SK-N-SH treated with all-trans-retinoic acid at 6 μM for 48 hours (cell line): Measurements from ENCODE around the gene KNDC1.

Source experiments
- ATAC-seq: fragments of 200-7000 bp; cut with Tn5 transposase; 3 replicates; pipeline ENCODE4 v1.9.1; 2020; ENCODE audit warnings: mild to moderate bottlenecking, moderate library complexity
- BACH2 ChIP-seq: fragments of 250-450 bp; sonication (Bioruptor Pico); IDR thresholded peaks from 2 replicates; pipeline ENCODE4 v1.9.0; 2021; ENCODE audit warnings: mild to moderate bottlenecking, borderline replicate concordance
- CSDC2 ChIP-seq: fragments of 250-450 bp; sonication (Bioruptor Pico); IDR thresholded peaks from 2 replicates; pipeline ENCODE4 v1.5.0; 2020; ENCODE audit warnings: mild to moderate bottlenecking, moderate library complexity
- ESRRG ChIP-seq: fragments of 250-450 bp; sonication (Bioruptor Pico); IDR thresholded peaks from 2 replicates; pipeline ENCODE4 v1.6.1; 2021; ENCODE audit warnings: mild to moderate bottlenecking
- ISL1 ChIP-seq: fragments of 250-450 bp; sonication (Bioruptor Pico); IDR thresholded peaks from 2 replicates; pipeline ENCODE4 v2.1.2; 2022; ENCODE audit warnings: mild to moderate bottlenecking, moderate library complexity
- PPARA ChIP-seq: fragments of 250-450 bp; sonication (Bioruptor Pico); IDR thresholded peaks from 2 replicates; pipeline ENCODE4 v1.5.0; 2020; ENCODE audit warnings: mild to moderate bottlenecking, borderline replicate concordance
- RARB ChIP-seq: fragments of 250-450 bp; sonication (Bioruptor Pico); IDR thresholded peaks from 2 replicates; pipeline ENCODE4 v1.8.0; 2021; ENCODE audit warnings: mild to moderate bottlenecking, moderate library complexity
- SNAI2 ChIP-seq: fragments of 250-450 bp; sonication (Bioruptor Pico); IDR thresholded peaks from 2 replicates; pipeline ENCODE4 v1.5.0; 2020; ENCODE audit warnings: mild to moderate bottlenecking, moderate library complexity
- TCF4 ChIP-seq: fragments of 250-450 bp; sonication (Bioruptor Pico); IDR thresholded peaks from 2 replicates; pipeline ENCODE4 v1.8.0; 2021; ENCODE audit warnings: mild to moderate bottlenecking, moderate library complexity, borderline replicate concordance
- TOX ChIP-seq: fragments of 250-450 bp; sonication (Bioruptor Pico); IDR thresholded peaks from 2 replicates; pipeline ENCODE4 v1.8.0; 2021; ENCODE audit warnings: mild to moderate bottlenecking, moderate library complexity, borderline replicate concordance
- ZC3H10 ChIP-seq: fragments of 250-450 bp; sonication (Bioruptor Pico); IDR thresholded peaks from 2 replicates; pipeline ENCODE4 v1.5.1; 2021; ENCODE audit warnings: mild to moderate bottlenecking, moderate library complexity
- ZFP3 ChIP-seq: fragments of 250-450 bp; sonication (Bioruptor Pico); IDR thresholded peaks from 2 replicates; pipeline ENCODE4 v1.5.0; 2020; ENCODE audit warnings: mild to moderate bottlenecking, moderate library complexity
- ZFP30 ChIP-seq: fragments of 450-650 bp; formaldehyde crosslinking; IDR thresholded peaks from 2 replicates; pipeline ENCODE4 v1.5.0; 2022; ENCODE audit warnings: mild to moderate bottlenecking, moderate library complexity
- ZNF565 ChIP-seq: fragments of 450-650 bp; formaldehyde crosslinking; conservative IDR thresholded peaks from 2 replicates; pipeline ENCODE4 v1.5.0; 2020; ENCODE audit warnings: low read depth, mild to moderate bottlenecking, moderate library complexity
- ZNF70 ChIP-seq: fragments of 450-650 bp; formaldehyde crosslinking; IDR thresholded peaks from 2 replicates; pipeline ENCODE4 v1.5.0; 2020; ENCODE audit warnings: mild to moderate bottlenecking, moderate library complexity
- ZNF8 ChIP-seq: fragments of 450-650 bp; formaldehyde crosslinking; IDR thresholded peaks from 2 replicates; pipeline ENCODE4 v1.5.0; 2020; ENCODE audit warnings: mild to moderate bottlenecking, moderate library complexity
- TF ChIP-seq, protein P1 (sequence below): fragments of 250-450 bp; sonication (Bioruptor Pico); IDR thresholded peaks from 2 replicates; pipeline ENCODE4 v1.8.0; 2020; ENCODE audit warnings: mild to moderate bottlenecking, moderate library complexity, borderline replicate concordance
- TF ChIP-seq, protein P2 (sequence below): fragments of 250-450 bp; sonication (Bioruptor Pico); IDR thresholded peaks from 2 replicates; pipeline ENCODE4 v1.5.0; 2020; ENCODE audit warnings: mild to moderate bottlenecking, moderate library complexity
- TF ChIP-seq, protein P3 (sequence below): fragments of 250-450 bp; sonication (Bioruptor Pico); IDR thresholded peaks from 2 replicates; pipeline ENCODE4 v1.5.1; 2021; ENCODE audit warnings: mild to moderate bottlenecking, moderate library complexity
- TF ChIP-seq, protein P4 (sequence below): fragments of 250-450 bp; sonication (Bioruptor Pico); IDR thresholded peaks from 2 replicates; pipeline ENCODE4 v1.5.1; 2020; ENCODE audit warnings: low read depth, mild to moderate bottlenecking, moderate library complexity

Gene KNDC1

DNA sequence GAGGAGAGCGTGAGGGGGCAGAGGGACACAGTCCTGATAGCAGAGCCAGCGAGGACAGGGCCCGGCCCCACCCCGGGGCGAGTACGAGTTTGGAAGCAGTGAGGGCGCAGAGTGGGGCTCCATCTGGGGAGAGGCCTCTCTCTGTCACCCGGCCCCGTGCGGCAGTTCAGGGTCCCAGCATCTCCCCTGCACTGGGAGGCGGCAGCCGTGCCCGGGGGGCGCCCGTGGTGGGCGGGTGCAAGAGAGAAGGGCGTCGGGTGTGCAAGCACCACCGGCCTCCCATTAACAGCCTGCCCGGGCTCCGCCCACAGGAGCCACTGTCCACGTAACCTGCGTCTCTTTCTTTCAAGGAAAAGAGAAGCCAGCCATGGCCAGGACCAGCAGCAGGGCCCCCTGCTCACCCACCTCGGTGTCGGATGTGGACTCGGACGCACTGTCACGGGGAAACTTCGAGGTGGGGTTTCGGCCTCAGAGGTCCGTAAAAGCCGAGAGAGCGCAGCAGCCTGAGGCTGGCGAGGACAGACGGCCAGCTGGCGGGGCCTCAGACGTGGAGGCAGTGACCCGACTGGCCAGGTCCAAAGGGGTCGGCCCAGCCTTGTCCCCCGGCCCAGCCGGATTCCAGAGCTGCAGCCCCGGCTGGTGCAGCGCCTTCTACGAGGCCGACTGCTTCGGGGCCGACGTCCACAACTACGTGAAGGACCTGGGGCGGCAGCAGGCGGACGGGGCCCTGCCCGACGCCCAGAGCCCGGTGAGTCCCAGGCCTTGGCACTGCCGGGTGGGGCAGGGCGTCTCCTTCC, 41.3 kb downstream of the KNDC1 start:
- no peak for ATAC-seq

DNA sequence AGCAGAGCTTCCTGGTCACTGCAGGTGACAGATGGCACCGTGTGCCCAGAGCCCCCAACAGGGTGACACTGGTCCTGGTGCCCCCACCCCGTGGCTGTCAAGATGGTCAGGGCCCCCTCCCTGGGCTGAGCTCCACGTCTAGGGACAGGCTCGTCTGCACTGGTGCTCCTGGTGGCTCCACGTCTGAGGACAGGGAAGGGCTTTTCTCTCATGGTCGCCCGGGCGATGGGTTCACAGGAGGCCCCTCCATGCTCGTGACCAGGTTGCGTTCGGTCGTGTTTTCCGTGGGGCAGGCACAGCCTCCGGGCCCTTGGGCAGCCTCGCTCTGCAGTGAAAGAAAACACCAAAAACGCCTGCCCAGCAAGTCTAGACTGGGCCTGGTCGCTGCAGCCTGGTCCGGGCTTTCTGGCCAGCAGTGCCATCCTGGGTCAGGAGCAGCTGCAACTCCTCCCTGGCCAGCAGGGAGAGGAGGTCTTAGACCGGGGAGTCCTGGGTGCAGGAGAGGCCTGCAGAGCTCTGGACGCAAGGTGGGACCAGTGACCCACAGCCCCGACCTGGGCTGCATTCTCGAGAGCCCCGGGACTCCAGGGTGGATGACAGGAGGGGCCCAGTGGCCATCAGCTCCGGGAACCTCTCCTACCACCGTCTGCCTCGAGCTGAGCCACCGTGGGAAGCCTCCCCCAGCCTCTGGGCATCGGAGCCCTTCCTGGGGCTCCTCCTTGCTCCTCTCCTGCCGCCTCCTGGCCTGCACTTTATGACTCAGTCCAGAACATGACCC, 42.1 kb downstream of the KNDC1 start:
- TF ChIP-seq ZNF70 (CRISPR knock-in tag) (no peak), TOX (CRISPR knock-in tag) (no peak), ZNF8 (CRISPR knock-in tag) (no peak), BACH2 (CRISPR knock-in tag) (no peak), RARB (CRISPR knock-in tag) (no peak), ESRRG (CRISPR knock-in tag) (no peak), ZFP30 (no peak), PPARA (CRISPR knock-in tag) (no peak), ZFP3 (no peak), ISL1 (CRISPR knock-in tag) (no peak), ZC3H10 (no peak), CSDC2 (no peak), ZNF565 (CRISPR knock-in tag) (no peak)
- TF ChIP-seq, protein P1, sequence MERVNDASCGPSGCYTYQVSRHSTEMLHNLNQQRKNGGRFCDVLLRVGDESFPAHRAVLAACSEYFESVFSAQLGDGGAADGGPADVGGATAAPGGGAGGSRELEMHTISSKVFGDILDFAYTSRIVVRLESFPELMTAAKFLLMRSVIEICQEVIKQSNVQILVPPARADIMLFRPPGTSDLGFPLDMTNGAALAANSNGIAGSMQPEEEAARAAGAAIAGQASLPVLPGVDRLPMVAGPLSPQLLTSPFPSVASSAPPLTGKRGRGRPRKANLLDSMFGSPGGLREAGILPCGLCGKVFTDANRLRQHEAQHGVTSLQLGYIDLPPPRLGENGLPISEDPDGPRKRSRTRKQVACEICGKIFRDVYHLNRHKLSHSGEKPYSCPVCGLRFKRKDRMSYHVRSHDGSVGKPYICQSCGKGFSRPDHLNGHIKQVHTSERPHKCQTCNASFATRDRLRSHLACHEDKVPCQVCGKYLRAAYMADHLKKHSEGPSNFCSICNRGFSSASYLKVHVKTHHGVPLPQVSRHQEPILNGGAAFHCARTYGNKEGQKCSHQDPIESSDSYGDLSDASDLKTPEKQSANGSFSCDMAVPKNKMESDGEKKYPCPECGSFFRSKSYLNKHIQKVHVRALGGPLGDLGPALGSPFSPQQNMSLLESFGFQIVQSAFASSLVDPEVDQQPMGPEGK (CRISPR knock-in tag): no peak
- TF ChIP-seq, protein P2, sequence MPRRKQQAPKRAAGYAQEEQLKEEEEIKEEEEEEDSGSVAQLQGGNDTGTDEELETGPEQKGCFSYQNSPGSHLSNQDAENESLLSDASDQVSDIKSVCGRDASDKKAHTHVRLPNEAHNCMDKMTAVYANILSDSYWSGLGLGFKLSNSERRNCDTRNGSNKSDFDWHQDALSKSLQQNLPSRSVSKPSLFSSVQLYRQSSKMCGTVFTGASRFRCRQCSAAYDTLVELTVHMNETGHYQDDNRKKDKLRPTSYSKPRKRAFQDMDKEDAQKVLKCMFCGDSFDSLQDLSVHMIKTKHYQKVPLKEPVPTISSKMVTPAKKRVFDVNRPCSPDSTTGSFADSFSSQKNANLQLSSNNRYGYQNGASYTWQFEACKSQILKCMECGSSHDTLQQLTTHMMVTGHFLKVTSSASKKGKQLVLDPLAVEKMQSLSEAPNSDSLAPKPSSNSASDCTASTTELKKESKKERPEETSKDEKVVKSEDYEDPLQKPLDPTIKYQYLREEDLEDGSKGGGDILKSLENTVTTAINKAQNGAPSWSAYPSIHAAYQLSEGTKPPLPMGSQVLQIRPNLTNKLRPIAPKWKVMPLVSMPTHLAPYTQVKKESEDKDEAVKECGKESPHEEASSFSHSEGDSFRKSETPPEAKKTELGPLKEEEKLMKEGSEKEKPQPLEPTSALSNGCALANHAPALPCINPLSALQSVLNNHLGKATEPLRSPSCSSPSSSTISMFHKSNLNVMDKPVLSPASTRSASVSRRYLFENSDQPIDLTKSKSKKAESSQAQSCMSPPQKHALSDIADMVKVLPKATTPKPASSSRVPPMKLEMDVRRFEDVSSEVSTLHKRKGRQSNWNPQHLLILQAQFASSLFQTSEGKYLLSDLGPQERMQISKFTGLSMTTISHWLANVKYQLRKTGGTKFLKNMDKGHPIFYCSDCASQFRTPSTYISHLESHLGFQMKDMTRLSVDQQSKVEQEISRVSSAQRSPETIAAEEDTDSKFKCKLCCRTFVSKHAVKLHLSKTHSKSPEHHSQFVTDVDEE (CRISPR knock-in tag): no peak
- TF ChIP-seq, protein P3, sequence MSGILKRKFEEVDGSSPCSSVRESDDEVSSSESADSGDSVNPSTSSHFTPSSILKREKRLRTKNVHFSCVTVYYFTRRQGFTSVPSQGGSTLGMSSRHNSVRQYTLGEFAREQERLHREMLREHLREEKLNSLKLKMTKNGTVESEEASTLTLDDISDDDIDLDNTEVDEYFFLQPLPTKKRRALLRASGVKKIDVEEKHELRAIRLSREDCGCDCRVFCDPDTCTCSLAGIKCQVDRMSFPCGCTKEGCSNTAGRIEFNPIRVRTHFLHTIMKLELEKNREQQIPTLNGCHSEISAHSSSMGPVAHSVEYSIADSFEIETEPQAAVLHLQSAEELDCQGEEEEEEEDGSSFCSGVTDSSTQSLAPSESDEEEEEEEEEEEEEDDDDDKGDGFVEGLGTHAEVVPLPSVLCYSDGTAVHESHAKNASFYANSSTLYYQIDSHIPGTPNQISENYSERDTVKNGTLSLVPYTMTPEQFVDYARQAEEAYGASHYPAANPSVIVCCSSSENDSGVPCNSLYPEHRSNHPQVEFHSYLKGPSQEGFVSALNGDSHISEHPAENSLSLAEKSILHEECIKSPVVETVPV (CRISPR knock-in tag): no peak
- TF ChIP-seq, protein P4, sequence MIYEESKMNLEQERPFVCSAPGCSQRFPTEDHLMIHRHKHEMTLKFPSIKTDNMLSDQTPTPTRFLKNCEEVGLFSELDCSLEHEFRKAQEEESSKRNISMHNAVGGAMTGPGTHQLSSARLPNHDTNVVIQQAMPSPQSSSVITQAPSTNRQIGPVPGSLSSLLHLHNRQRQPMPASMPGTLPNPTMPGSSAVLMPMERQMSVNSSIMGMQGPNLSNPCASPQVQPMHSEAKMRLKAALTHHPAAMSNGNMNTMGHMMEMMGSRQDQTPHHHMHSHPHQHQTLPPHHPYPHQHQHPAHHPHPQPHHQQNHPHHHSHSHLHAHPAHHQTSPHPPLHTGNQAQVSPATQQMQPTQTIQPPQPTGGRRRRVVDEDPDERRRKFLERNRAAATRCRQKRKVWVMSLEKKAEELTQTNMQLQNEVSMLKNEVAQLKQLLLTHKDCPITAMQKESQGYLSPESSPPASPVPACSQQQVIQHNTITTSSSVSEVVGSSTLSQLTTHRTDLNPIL (CRISPR knock-in tag): no peak
- no peak for ATAC-seq

More for the DNA sequence above, 41.3 kb downstream of the KNDC1 start:
- TF ChIP-seq, protein P2 (CRISPR knock-in tag): no peak
- TF ChIP-seq TOX (CRISPR knock-in tag) (no peak), TCF4 (CRISPR knock-in tag) (no peak), ZNF70 (CRISPR knock-in tag) (no peak), ZNF8 (CRISPR knock-in tag) (no peak), SNAI2 (no peak)
